HG03064 (cell line): ENCODE data around the gene KDM2B.
"Not testable (repeated sequence)": the region's sequence is repeated elsewhere in the genome, so short reads cannot be mapped to it uniquely, and the experiment has no call there.

Source experiments
- ATAC-seq: cut with Tn5 transposase; IDR thresholded peaks from one replicate; pipeline ENCODE4 v1.9.1; 2021; ENCODE audit warnings: low read depth; ENCODE audit not compliant: unreplicated experiment

The KDM2B gene

DNA sequence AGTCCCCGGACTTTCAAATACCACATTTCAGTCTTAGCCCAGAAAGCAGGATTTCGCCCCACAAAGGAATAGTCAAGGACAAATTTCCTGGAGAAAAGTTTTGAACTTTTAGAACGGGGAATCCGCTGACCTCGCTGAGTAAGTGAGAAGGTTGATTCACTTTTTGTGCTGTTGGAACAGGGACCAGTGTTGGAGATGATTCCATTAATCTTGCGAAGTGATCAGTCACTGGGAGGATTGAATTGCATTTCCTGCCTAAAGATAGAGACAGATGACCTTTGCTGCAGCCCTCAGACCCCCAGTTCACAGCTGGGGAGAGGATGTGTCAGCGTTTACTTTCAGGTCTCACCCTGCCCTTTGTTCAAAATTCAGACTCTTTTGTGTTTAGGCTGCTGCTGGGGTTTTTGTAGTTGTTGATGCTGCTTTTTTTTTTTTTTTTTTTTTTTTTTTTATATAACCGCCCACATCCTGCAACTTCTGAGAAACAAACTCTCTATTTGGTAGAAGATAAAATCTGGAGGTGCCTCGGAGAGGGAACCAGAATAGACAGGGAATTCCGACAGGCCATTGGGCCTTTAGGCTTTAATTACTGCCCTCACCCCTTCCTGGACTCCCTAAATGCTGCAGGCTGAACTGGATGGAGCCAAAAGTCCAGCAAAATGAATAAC lies 9.8 kb upstream of the KDM2B start:
- peak; percentile 45 for ATAC-seq

DNA sequence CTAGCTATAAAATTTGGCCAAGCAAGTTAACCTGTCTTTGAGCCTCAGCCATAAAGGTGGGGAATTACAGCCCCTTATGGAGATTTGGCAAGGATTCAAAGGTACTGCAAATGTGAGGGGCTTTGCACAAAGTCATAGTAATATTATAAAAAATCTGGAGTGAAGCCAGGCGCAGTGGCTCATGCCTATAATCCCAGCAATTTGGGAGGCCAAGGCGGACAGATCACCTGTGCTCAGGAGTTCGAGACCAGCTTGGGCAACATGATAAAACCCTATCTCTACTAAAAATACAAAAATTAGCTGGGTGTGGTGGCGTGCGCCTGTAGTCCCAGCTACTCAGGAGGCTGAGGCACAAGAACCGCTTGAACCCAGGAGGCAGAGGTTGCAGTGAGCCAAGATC lies 4.1 kb upstream of the KDM2B start:
- ATAC-seq, result not testable (repeated sequence)

GRCh38 chr12:121583334-121583661 lies 2.5 kb upstream of the KDM2B start:
- ATAC-seq, result not testable (repeated sequence)

GRCh38 chr12:121582583-121583333 lies 1.9 kb upstream of the KDM2B start:
- ATAC-seq, result no peak

DNA sequence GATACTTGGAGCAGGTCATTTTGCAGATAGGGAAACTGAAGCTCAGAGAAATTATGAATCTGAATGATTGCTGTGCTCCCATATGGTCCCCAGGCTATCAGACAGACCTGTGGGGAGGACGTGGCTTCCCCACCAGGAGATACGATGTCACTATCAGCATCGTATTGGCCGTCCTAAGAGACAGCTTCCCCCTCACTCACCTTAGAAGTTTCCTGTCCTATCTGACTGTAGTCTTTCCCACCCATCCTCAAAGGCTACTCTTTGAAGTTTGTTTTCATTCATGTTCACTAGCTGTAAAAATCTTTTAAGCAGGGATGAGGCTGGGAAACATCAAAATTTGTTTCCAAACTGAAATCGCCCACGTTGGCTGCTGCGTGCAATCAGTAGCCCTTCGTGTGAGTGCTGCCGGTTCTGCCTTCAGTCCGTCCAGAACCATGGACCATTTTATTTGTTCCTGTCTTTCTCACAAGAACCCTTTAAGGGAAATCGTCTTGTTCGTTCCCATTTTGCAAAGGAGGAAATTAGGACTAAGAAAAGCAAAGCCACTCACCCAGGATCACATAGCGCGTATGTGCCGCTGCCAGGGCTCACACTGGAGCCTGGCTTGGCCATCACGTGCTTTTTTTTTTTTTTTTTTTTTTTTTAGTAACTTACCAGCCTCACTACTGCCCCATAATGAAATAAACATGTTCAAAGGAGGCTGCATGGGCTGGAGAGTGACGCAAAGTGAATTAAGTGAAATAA lies 1.0 kb upstream of the KDM2B start:
- no peak for ATAC-seq

GRCh38 chr12:121579981-121580868 lies 598 bp downstream of the KDM2B start:
- ATAC-seq, result no peak

DNA sequence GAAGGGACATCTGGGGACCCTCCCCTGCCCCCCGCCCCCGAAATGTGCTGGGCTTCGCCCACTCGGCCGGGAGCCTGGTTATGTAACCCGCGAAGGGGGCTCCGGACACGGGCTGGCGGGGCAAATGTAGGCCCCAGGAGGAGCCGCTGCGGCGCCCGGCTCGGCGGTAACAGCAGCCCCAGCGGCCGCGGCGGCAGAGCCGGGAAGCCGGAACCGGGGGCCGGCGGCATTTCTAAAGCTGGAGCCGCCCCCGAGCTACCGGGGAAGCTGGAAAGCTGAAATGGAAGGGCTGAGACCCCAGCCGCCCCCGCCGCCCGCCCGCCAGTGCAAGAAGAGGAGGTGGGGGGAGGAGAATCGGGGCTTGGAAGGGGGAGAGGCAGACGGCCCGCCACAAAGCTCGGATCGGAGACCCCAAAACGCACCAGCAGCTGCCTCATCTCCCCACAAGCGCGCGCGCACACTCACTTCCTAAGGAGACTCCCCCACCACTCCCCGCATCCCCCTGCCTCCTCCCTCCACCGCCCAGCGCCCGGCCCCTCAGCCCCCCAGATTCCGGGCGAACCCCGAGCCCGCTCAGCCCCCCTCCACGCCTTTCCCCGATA lies 1.5 kb downstream of the KDM2B start:
- ATAC-seq, result no peak

DNA sequence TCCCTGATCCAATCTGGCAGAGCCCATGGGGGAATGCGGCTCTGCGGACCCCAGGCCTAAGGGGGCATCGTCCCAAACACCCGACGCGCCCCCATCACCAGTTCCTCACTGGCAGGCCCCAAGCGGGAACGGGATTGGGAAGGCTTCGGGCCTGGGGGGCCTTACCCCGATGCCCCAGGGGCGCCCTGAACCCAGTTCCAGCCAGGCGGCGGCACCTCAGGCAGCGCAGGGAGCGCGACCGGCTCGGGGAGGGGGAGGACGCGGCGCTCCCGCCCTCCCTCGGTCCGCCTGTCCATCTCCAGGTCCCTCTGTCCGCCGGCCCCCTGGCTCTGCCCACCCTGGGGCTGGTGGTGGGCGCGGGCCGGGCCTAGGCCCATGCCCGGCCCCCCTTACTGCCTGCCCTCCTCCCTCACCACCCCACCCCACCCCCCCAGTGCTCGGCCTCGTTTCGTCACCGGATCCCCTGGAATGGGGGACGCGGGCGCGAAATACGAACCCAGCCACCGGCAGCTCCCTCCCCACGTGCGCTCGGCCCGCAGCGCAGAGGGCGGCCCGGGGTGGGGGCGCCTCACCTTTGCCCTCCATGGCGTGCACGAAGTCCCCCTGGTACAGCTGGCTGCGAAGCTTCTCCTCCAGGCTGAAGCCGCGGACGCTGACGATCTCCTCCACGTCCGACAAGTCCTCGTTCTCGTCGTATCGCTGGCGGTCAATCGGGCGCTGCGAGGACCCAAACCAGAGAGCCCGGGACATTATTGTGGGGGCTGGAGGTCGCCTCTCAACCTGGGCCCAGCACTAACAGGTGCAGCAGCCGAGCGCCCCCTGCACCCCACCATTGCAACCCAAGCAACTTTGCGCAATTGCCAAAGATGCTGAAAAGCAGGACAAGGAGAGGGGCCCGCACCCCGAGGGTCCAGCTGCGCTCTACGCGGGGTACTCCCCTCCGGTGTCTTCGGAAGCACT lies 2.3 kb downstream of the KDM2B start:
- no peak for ATAC-seq

- no peak for ATAC-seq
These were observed 3.2 kb downstream of the KDM2B start for GRCh38 chr12:121577443-121578180.

GRCh38 chr12:121576851-121577391 lies 3.9 kb downstream of the KDM2B start:
- ATAC-seq, result no peak

- ATAC-seq, result no peak
These were observed 4.7 kb downstream of the KDM2B start for GRCh38 chr12:121575952-121576625.

DNA sequence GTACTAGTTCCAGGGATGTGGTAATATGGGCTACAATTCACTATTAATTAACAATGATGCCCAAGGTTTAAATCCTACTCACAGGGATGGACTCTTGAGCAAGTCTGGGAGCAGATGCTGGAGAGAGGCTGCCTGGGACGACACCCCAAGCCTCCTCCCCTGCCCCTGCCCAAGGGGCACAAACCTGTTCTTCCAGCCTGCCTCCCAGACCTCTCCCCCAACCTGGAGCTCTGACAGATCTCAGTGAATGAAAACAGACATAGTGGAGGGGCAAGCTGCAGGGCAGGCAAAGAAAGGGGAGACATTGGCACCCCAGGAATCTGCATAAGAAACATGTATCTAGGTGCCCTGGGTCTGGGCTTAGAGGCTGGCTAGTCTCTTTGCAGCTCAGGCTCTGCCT lies 5.8 kb downstream of the KDM2B start:
- no peak for ATAC-seq

DNA sequence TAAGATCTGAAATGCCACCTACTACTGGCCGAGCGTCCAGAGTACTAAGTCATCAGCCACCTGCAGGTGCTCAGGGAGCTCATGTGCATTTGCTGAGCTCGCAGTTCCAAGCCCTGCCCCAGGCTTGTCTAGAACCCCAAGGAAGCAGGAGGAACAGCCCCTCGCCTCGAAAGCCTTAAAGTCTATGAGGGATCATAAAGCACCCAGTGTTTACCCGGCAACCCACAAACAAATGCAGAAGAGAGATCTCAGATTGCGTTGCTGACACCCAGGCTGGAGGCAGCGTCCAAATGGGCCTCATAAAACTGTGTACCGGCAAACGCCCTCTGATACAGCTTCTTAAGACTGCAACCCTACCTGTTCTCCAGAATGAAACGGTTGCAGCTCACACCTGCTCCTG lies 6.8 kb downstream of the KDM2B start:
- no peak for ATAC-seq

DNA sequence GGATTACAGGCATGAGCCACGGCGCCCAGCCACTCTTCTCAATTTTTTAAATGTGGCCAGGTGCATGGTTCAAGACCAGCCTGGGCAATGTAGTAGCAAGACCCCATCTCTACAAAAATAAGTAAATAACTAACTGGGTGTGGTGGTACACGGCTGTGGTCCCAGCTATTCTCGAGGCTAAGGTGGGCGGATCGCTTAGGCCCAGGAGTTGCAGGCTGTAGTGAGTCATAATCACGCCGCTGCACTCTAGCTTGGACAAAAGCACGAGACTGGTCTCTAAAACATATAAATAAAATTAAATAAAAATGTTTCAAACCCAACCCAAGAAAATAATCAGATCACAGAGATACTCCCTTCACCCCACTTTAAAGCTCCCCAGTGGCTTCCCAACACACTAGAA lies 8.9 kb downstream of the KDM2B start:
- no peak for ATAC-seq

DNA sequence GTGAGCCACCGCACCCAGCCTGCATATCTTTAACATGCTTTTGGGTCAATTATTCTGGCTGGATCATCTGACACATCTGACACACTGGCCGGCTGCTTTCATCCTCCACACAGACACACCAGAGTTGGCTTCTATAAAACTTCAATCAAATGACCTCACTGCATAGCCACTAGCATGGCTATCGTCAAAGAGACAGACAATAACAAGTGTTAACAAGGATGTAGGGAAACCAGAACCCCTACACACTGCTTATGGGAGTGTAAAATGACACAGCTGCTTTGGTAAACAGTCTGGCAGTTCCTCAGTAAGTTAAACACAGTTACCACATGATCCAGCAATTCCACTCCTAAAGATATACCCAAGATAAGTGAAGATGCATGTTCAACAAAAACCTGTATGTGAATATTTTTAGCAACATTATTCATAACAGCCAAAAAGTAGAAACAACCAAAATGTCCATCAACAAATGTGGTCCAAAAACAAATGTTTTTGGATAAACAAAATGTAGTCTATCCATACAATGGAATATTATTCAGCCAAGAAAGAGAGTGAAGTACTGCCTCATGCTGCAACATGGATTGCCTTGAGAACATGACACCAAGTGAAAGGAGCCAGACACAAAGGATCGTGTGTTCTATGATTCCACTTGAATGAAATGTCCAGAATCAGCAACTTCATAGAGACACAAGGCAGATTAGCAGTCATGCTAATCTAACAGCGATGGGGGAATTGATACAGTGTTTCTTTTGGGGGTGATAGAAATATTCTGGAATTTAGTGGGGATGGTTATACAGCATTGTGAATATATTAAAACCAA lies 10.1 kb downstream of the KDM2B start:
- ATAC-seq, result no peak

GRCh38 chr12:121568971-121569751 lies 11.7 kb downstream of the KDM2B start:
- no peak for ATAC-seq
